GM19455 (cell line): ENCODE measurements around the gene BID.

Source experiments
- ATAC-seq: cut with Tn5 transposase; IDR thresholded peaks from one replicate; pipeline ENCODE4 v1.9.1; 2021; ENCODE audit not compliant: unreplicated experiment

BID gene

GRCh38 chr22:17739196-17739975 is 34.9 kb downstream of the BID start:
- ATAC-seq: no peak

GRCh38 chr22:17738386-17739128 is 35.7 kb downstream of the BID start:
- ATAC-seq: no peak

GRCh38 chr22:17734187-17734586 is 40.1 kb downstream of the BID start:
- ATAC-seq: no peak

GRCh38 chr22:17733466-17733865 is 40.8 kb downstream of the BID start:
- no peak for ATAC-seq

GRCh38 chr22:17732251-17732854 is 41.9 kb downstream of the BID start:
- ATAC-seq: no peak

GRCh38 chr22:17729561-17729960 is 44.7 kb downstream of the BID start:
- ATAC-seq: no peak

GRCh38 chr22:17728786-17729185 is 45.5 kb downstream of the BID start:
- no peak for ATAC-seq

- no peak for ATAC-seq
These were observed 47.1 kb downstream of the BID start for GRCh38 chr22:17726928-17727897.

- no peak for ATAC-seq
These were observed 48.0 kb downstream of the BID start for GRCh38 chr22:17726006-17726927.

GRCh38 chr22:17725500-17725796 is 48.8 kb downstream of the BID start:
- ATAC-seq: no peak

- no peak for ATAC-seq
These were observed 49.4 kb downstream of the BID start for GRCh38 chr22:17724678-17725499.

GRCh38 chr22:17724241-17724640 is 50.0 kb downstream of the BID start:
- no peak for ATAC-seq

- no peak for ATAC-seq
These were observed 54.4 kb downstream of the BID start for GRCh38 chr22:17719911-17720310.

GRCh38 chr22:17717708-17718107 is 56.6 kb downstream of the BID start:
- no peak for ATAC-seq

- no peak for ATAC-seq
These were observed 57.7 kb downstream of the BID start for GRCh38 chr22:17716529-17716928.

- ATAC-seq: no peak
These were observed 61.8 kb downstream of the BID start for GRCh38 chr22:17712441-17712840.

GRCh38 chr22:17710023-17710422 is 64.2 kb downstream of the BID start:
- no peak for ATAC-seq

- ATAC-seq: no peak
These were observed 66.7 kb downstream of the BID start for GRCh38 chr22:17707526-17707925.

GRCh38 chr22:17706947-17707346 is 67.3 kb downstream of the BID start:
- ATAC-seq: no peak
